Vagina (tissue), 2 donors: Measurements from ENCODE around the gene NOB1.

Experiments used
- POLR2A ChIP-seq, 2 donors: fragments of 450-650 bp; IDR thresholded peaks; one replicate each; pipeline ENCODE4 v1.6.1; 2017; ENCODE audit warnings: antibody characterized with exemption in 2 of 2, mild to moderate bottlenecking in 2 of 2, moderate library complexity in 2 of 2
- POLR2AphosphoS5 ChIP-seq, 2 donors: sonication (generic); formaldehyde crosslinking; IDR thresholded peaks; one replicate each; pipeline ENCODE4 v1.9.0; 2017; ENCODE audit warnings: antibody characterized with exemption in 2 of 2, mild to moderate bottlenecking in 2 of 2, low read depth in 1 of 2; ENCODE audit not compliant: insufficient read depth in 1 of 2
- TF ChIP-seq, protein P1 (sequence below), 3 experiments: fragments of 450-650 bp in 2 of 3; fragments of 200-600 bp in 1 of 3; sonication (generic) in 1 of 3; IDR thresholded peaks; one replicate each; pipeline ENCODE4 v1.5.1; 2017 to 2019; ENCODE audit warnings: antibody characterized with exemption in 3 of 3, mild to moderate bottlenecking in 2 of 3, moderate library complexity in 2 of 3

GRCh38 chr16:69745232-69745612 is 9.5 kb downstream of the NOB1 start:
- TF ChIP-seq, protein P1, sequence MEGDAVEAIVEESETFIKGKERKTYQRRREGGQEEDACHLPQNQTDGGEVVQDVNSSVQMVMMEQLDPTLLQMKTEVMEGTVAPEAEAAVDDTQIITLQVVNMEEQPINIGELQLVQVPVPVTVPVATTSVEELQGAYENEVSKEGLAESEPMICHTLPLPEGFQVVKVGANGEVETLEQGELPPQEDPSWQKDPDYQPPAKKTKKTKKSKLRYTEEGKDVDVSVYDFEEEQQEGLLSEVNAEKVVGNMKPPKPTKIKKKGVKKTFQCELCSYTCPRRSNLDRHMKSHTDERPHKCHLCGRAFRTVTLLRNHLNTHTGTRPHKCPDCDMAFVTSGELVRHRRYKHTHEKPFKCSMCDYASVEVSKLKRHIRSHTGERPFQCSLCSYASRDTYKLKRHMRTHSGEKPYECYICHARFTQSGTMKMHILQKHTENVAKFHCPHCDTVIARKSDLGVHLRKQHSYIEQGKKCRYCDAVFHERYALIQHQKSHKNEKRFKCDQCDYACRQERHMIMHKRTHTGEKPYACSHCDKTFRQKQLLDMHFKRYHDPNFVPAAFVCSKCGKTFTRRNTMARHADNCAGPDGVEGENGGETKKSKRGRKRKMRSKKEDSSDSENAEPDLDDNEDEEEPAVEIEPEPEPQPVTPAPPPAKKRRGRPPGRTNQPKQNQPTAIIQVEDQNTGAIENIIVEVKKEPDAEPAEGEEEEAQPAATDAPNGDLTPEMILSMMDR (IDR thresholded peaks at IDR 0.05): no peak
- TF ChIP-seq POLR2A (IDR thresholded peaks at IDR 0.05): no peak
- no peak for TF ChIP-seq POLR2AphosphoS5 (IDR thresholded peaks at IDR 0.05; ENCODE audit: insufficient read depth in 1 of 2, low read depth in 1 of 2)
